Spleen (tissue), 7 donors: Measurements from ENCODE around the gene CHAMP1.

Experiments used
- POLR2A ChIP-seq, 3 donors: fragments of 450-650 bp; IDR thresholded peaks; one replicate each; pipeline ENCODE4 v1.5.1; 2017; ENCODE audit warnings: antibody characterized with exemption in 3 of 3, mild to moderate bottlenecking in 1 of 3
- TF ChIP-seq, protein P1 (sequence below), 11 experiments: fragments of 200-600 bp in 7 of 11; fragments of 450-650 bp in 4 of 11; sonication (generic) in 4 of 11; IDR thresholded peaks in 8 of 11; conservative IDR thresholded peaks in 3 of 11; 1 replicate in 7 of 11; 2 replicates in 4 of 11; pipeline versions ENCODE4 v1.4.0 to v1.8.0; 2016 to 2021; ENCODE audit warnings: antibody characterized with exemption in 11 of 11, inconsistent platforms in 4 of 11, mild to moderate bottlenecking in 1 of 11
- donor health status: DM: no; HTN: no; CAD: no; lungs with moderate emphysema.
- donor health status: DM: no; HTN: no; CAD: no.
- donor health status: DM: no; HTN: no; CAD: no.

DNA sequence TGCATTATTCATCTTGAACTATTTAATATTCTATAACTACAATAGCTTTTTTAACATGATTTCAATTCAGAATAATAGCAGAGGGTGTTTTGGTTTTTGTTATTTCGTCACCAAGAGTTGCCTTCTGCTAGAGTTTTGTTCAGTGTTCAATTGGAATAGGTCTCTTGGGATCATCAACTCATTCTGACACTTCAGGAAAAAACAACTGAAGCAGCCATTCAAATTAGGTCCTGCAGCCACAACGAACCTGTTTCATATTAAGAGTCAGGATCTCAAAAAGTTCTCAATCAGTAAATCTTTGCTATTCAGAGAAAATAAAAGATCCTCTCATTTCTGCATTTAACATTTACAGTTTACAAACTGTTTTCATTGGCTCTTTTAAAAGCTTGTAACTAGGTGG, 2.4 kb upstream of the CHAMP1 start:
- TF ChIP-seq, protein P1, sequence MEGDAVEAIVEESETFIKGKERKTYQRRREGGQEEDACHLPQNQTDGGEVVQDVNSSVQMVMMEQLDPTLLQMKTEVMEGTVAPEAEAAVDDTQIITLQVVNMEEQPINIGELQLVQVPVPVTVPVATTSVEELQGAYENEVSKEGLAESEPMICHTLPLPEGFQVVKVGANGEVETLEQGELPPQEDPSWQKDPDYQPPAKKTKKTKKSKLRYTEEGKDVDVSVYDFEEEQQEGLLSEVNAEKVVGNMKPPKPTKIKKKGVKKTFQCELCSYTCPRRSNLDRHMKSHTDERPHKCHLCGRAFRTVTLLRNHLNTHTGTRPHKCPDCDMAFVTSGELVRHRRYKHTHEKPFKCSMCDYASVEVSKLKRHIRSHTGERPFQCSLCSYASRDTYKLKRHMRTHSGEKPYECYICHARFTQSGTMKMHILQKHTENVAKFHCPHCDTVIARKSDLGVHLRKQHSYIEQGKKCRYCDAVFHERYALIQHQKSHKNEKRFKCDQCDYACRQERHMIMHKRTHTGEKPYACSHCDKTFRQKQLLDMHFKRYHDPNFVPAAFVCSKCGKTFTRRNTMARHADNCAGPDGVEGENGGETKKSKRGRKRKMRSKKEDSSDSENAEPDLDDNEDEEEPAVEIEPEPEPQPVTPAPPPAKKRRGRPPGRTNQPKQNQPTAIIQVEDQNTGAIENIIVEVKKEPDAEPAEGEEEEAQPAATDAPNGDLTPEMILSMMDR (IDR thresholded peaks at IDR 0.05 in 8 of 11, conservative IDR thresholded peaks at IDR 0.05 in 3 of 11) = no peak
- no peak for TF ChIP-seq POLR2A (IDR thresholded peaks at IDR 0.05)
